NCI-H526 (cell line): ENCODE results near the gene EMP1.
A peak's percentile ranks its signal among the peaks of the same experiment; 100 is the strongest.

Source experiments
- DNase-seq, 2 experiments: peaks; one replicate each; lab custom pipeline; 2025; lab: John Stamatoyannopoulos, UW

Gene EMP1

DNA sequence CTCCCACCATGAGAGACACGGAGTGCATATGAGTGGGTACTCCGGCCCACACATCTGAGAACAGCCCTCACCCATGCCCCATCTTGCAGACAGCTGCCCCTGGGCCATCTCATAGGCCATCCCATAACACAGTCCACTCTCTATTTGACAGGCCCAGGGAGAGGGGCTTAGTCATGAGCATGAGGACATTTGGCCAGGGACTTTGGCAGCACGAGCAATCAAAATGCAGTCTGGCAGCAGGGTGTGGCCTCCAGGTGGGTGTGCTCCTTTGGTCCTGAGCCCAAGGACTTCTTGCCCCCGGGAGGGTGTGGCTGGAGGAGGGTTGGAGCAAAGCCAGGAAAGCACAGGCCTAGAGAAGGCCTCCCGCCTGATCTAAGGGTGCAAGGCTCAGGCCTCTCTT, 25.6 kb downstream of the EMP1 start:
- DNase-seq: no peak

DNA sequence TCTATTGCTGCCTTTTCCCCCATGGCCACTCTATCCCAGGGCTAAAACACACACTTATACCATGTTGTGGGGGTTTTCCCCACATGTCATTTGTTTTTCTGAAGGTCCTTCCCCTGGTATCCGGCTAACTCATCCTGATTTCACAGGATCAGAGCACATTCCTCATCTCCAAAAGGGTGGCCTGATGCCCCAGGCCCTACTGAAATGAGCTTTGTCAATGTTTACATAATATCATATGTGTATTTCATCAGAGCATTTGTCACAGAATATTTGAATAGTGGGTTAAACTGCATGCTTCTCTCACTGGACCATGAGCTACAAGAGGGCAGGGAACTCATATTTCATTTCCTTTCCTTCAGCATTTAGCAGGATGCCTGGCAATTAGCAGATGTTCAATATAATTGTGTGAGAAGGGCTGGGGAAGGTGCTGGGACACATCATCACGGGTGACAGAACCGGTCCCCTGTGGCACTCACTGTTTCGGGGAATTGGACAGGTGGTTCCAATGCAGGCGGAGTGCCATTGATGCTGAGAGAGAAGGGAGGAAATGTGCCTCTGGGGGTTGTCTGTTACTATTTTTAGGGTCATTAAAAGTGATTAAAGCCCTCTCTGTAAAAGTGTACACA, 26.8 kb downstream of the EMP1 start:
- DNase-seq: peak; percentile 26 to 63

DNA sequence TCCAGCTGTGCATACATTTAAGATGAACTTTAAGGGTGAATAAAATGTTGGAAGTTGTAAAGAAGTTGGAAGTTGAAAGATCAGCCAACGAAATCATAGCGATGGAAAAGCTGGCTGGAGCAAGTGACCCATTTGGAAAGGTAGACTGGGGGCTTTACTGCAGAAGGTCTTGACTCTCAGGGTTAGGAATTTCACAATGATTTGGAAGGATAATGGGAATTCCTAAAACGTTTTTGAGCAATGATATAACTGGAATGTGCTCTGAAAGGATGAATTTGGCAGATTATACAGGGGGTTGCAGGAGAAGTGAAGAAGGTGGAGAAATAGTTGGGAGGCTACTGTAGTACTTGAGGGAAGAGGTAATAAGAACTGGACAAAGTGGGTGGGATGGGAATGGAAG, 27.4 kb downstream of the EMP1 start:
- no peak for DNase-seq

DNA sequence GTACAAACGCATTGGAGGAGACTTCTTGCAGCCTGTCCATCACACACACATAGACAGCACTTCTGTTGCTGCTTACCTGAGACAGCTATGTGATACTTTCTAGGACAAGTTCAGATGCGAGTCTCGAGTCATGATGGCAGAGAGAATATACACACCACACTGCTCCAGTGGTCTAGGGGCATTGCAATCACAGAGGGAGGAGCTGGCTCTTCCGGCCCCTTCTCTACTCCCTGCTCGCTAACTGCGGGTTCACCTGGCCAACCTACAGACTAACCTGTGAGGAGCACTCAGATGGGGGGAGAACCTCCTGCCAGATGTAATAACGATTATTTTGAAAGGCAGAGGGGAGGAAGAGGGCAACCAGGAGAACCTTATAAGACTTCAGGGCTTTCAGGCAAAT, 30.7 kb downstream of the EMP1 start:
- DNase-seq: no peak

DNA sequence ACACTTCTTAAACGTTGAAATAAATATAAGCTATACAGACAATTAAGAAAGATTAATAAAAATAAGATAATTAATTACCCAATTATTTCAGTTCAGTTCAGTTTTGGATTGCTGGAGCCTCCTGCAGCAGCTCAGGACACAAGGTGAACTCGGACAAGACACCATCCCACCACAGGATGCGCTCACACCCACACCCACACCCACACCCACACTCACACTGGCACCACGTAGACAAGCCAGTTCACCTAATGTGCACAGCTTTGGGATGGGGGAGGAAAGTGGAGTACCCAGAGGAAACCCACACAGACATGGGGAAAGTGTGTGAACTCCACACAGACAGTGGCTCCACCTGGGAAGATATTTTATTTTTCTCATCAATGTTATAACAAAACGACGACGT, 32.1 kb downstream of the EMP1 start:
- no peak for DNase-seq

DNA sequence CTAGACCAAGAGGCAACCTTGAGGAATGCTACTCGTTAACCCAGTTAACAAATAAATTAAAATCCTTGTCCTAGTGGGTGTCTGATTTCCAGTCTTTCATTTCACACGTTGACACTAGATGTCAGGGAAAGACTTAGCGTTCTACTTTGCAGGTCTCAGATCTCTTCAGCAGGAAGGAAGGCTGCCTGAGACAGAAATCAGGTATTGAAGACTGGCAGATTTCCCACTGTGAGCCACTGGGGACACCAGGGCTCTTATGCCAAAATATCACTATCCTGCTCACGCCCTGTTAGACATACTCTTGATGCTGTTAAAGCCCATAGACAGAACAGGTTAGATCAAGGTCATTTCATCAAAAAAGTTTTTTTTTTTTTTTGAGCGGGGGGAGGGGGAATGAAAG, 33.0 kb downstream of the EMP1 start:
- DNase-seq: no peak

DNA sequence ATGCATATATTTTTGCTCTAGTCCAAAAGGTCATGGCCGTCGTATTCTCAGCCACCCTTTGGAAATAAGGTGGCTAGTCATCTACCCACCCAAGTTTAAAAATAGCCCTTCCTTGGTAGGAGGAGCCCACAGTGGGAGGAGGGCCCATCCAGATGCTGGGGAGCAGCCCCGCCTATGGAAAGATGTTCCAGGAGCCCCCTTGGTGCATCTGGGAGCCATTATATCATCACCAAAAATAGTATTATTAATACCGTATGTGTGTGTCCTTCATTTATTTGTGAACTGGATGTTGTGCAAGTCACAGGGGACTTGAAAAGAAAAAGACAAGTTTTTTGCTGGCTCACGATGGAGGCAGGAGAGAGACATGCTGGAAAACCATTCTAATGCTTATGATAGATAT, 34.0 kb downstream of the EMP1 start:
- no peak for DNase-seq

DNA sequence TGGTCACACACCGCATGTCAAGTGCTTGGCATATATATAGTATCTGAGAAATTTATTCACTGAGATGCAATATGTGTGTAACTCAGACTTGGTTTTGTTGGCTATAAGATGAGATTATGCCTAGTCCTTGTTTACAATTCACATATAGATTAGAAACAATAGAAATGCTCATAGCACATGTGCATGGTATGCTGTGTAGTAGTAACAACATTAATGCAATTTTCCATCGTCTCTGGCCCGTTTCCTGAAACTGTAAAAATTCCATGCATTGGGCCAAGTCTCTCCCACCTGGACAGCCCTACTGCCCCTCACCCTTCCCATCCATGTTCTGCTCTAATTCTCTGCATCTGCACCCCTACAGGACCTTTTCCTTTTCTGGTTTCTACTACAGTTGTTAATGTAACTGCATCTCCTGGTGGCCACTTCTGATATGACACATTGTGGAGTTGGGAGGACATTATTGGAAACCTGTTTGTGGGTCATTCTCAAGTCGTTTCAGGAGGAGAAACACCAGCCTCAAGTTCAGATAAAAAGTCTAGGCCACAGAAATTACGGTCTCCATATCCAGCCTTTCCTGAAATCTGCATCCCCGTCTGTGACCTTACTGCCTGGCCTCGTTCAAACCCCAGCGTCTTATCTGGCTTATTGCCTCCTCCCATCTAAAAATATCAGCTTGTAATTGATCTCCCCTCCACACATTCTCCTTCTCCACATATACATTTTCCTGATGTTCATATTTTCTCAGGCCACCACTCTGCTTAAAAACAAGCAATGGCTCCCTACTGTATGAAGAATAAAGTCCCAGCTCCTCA, 37.5 kb downstream of the EMP1 start:
- peak; percentile 32 to 71 for DNase-seq

DNA sequence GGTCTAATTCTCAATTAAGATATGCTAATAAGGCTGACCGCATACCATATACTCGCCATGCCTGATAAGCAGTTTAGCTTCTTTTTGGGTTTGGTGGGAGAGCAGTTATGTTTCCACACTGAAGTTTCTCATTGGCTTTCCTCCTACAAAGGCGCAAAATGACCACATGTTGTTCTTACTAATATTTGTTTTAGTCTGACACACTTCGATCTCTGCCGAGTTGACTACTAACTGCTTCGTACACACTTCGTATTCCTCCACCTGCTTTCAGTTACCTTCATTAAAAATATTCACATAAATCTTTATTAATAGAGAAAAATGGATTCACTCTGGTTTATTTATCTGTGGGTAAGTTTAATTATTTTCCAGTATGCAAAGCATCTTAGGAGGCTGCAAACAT, 41.7 kb downstream of the EMP1 start:
- no peak for DNase-seq

DNA sequence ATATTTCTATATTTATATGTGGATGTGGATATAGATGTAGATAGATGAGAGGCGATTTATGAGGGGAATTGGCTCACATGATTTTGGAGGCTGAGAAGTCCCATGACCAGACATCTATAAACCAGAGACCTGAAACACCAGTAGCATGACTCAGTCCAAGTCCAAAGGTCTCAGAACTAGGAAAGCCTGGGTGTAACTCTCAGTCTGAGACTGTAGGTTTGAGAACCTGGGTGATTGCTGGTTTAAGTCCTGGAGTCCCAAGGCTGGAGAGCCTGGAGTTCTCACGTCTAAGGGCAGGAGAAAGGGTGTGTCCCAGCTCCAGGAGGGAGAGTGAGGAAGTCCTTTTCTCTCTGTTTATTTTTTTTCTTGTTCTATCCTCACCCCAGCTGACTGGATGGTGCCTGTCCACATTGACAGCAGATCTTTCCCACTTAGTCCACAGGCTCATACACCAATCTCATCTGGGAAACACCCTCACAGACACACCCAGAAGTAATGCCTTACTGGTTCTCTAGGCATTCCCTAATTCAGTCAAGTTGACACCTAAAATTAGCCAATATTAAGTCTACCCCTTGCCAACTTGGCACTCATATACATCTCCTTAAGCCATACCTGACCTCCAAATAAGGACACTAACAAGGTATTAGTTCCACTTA, 45.4 kb downstream of the EMP1 start:
- DNase-seq: no peak

DNA sequence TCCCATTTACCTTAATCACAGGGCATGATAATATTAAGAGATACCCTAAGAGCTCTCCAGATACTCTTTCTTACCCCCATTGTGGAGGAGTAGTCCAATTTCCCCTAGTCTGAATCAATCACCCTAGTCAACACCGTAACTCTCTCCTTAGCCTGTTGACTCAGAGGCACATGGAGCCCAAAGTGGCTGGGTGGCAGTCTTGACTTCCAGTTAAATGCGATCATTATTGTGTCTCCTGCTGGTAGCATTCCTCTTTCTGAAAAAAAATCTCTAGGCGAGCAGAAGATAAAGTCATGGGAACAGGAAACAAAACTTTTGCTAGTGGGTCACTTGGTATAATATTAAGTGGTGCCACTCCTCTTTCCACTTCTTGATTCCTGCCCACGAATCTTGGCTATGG, 46.4 kb downstream of the EMP1 start:
- DNase-seq: no peak

DNA sequence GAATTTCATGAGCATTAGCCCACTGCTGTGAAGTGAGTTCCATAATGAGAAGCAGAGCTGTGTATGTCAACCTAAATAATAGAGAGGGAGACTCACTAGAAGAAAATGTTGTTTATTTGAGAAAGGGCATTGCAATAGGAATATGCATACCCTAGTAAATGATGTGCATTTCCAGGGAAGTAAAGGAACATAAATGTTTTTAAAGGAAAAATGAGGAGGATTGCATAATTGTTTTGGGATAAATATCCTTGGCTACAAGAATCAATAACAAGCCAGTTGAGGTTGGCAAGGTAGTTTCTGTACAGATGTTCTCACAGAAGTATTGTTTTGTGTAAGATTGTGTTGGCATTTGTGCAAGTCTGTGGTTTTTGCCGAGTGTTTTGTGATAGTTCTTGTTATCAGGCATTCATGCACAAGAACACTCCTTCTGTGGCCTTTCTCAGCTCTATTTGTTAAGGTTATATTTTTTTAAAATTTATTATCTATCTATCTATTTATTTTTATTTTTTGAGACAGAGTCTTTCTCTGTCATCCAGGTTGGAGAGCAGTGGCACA, 47.1 kb downstream of the EMP1 start:
- no peak for DNase-seq

DNA sequence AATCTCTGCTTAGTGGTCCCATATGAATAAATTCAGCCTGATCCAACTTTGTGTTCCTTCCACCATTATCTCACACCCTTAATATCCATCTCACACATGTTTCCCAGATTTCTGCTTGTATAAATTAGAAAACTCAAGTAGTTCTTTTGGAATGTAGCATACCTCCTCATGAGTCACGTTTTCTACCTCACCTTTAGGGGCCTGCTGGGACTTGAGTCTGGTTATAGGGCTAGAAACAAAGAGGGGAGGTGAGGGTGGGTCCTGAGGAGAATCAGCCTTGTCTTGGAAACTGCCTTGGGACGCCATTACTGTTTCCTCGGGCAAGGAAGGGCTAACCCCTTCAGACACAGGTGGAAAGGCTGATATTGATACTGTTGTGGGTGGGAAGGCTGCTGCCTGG, 51.1 kb downstream of the EMP1 start:
- no peak for DNase-seq

DNA sequence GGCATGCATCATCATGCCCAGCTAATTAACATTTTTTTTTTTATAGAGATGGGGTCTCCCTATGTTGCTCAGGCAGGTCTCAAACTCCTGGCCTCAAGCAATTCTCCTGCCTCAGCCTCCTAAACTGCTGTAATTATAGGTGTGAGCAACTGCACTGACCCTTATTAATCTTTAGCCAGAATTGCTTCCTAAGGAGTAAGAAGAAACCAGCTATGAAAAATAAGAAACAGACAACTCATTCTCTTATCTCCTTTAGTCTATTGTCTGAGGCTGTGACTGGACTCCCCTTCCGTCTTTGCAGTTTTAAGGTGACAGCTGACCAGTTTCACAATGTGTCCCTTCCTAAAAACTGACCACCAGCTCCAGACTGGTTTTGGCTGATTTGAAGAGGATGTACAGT, 52.4 kb downstream of the EMP1 start:
- DNase-seq: no peak

DNA sequence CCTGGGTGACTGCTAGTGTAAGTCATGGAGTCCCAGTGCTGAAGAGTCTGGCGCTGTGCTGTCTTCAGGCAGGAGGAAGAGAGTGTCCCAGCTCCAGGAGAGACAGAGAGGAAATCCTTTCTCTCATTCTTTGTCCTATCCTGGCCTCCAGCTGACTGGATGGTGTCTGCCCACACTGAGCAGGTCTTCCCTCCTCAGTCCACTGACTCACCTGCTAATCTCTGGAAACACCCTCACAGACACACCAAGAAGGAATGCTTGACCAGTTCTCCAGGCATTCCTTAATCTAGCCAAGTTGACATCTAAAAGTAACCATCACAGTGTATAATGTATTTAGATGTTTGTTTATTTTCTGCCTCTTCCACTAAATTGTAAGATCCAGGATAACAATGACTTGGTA, 53.9 kb downstream of the EMP1 start:
- no peak for DNase-seq

DNA sequence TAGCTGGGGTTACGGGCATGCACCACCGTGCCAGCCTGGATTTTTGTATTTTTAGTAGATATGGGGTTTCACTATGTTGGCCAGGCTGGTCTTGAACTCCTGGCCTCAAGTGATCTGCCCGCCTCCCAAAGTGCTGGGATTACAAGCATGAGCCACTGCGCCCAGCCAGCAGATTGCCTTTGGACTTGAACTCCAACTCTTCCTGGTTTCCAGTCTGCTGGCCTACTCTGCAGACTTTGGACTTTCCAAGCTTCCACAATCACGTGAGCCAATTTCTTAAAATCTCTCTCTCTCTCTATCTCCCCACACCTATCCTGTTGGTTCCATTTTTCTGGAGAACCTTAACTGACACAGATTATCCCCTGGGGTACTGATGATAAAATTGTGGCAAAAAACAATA, 55.0 kb downstream of the EMP1 start:
- no peak for DNase-seq

DNA sequence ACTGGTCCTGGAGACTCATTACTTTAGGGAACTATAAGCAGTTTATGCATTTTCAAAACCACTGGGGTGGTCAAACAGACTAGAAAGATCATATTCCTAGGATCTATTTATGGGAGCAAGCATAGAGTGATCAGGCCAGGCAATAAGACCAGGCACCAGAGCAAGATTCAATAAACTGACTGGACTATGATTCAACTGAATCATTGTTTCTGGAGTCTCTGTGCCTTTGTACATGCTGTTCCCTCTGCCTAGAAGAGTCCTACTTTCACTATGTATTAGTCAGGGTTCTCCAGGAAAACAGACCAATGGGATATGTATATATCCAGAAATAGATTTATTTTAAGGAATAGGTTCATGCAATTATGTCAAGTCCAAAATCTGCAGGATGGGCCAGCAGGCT, 55.5 kb downstream of the EMP1 start:
- no peak for DNase-seq

DNA sequence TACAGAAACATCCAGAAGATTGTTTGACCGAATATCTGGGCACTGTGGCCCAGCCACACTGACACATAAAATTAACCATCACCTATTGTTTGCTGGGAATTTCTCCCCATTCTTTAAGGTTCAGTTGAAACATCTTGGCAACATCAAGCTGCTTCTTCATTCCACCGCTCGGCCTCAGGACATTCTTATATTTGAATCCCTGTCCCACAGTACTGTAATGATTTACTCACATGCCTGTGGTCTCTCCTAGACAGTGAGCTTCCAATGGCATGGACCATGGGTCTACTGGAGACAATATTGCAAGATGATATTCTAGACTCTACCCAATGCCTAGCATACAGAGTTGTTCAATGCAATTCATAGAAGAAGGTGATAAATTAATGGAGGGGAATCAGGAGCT, 56.1 kb downstream of the EMP1 start:
- no peak for DNase-seq

DNA sequence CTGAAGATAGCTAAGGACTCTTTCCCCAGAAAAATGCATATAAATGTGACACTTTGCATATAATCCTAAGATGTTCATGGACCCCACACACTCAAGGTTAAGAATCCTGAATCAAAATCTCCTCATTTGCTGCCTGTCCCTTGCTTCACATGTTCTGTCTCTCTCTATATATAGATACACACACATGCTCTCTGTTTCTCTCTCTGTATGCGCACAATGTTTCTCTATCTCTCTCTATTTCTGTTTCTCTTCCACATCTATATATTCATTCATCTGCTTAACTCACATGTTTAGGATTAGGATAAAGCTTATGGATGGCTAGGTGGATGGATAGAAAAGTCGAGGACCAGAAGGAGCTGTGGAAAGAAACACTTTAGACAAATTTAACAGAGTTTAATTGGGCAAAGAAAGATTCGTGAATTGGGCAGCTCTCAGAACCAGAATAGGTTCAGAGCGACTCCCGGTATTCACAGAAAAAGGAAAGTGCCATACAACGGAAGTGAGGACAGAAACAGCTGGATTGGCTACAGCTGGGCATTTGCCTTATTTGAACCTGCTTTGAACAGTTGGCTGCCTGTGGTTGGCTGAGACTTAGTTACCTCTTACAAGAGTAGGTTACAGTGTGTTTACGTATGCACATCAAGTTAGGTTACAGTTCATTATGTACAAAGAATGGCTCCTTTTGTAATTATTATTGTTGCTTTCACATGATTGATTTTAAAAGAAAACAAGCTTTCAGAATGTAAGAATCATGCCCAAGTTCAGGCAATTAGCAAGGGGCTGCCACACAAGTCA, 57.6 kb downstream of the EMP1 start:
- DNase-seq: peak in 1 of 2 experiments; percentile 12

DNA sequence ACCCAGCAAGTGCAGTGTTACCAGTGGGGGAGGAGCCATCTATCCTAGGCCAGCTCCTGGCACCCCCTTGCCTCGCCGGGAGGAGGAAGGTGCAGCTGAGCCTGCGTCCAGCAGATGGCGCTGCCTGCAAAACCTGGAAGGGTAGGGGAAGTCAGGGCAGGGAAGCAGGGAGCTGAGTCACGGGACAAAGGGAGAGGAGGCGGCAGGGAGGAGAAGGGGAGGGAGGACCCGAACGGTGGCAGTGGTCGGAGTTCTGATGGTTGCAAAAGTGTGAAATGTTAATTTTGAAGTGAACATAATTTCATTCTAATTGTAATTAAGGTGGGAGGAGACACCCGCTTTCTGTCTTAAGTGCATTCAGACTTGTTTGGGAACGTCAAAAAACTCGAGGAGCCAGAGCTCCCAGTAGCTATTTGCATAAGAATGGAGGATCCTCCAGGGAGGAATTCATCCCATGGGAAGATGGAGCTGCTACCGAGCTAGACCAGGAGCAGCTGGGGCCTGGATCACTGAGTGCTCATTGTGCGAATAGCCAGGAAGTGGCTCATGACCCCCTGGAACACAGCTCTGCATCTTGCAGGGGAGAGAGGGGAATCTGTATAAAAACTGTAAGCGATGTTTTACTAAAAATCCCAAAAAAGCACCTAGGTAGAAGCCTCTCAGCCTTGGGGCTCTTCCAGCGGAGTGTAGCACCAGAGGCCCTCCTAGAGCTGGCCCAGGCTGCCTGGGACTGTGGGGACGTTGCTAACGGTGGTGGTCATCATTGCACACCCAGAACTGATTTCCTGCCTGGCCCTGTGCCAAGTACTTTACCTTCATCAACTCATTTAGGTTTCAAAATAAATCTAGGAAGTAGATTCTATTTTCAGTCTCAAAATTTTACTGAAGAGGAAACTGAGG, 59.5 kb downstream of the EMP1 start:
- DNase-seq: peak; percentile 90 to 93

DNA sequence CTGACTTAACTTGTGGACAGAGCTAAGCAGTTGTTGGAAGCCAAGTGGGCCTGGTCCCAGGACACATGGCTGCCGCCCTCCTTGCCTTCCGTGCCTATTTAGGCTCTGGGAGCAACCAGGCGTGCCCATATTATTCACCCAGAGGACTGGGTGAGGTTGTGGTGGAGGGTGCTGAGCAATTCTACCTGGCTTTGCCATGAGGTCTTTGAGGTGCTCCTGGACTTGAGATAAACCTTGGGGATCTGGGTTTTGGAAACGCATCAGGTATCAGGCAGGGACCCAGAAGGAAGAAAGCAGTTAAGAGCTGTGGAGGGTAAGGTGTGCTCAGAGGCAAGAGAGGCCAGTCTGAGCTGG, 60.1 kb downstream of the EMP1 start:
- no peak for DNase-seq
